Measurements from ENCODE around the gene C14orf180. TPM values are rescaled to one million over a fixed set of nuclear protein-coding genes. Genes with fewer than 3 reads are reported as not detected.

The C14orf180 gene
- total and polyA plus RNA-seq, 2 donors from 2014 or later = 2.1 to 3.1 TPM

DNA sequence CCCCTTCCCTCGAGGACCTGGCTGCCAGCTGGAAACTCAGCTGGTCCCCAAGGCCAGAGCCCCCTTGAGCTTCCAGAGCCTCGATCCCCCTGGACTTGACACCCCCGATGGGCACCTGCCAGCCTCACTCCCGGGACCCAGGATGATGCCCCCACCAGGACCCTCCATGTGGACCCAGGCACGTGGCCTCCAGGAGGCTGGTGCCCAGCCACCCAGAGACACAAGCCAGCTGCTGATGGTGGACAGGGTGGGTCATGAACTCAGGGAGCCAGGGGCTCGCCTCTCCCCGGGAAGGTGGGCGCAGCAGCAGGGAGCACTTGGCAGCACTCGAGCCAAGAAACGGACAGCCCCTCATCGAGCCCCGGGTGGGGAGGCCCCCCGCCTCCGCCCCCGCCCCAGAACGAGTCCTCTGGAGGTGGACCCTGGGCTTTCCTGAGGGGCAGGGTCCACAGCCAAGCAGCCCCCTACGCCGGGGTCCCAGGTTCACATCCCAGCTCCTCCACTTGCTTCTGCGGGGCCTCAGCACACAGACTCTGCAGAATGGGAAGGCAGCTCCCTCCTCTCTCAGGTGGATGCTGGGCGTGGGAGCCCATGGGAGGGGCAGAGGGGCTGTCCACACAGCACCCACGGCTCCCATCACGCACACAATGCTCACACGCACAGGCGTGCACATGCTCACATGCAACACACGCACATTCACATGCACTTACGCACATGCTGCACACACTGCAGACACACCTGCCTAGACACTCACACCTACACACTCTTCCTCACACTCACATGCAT, 12.1 kb downstream of the C14orf180 start:
- no peak for FAIRE-seq
- Histone ChIP-seq H3K4me3 (ENCODE audit: low read length in 3 of 3) (no peak overlapping the region), H3K9me3 (ENCODE audit: control insufficient read depth in 2 of 3, insufficient read depth in 1 of 3, low read length in 3 of 3) (no peaks in the 10 kb centered on the region), H3K4me1 (ENCODE audit: control insufficient read depth in 2 of 3, insufficient read depth in 2 of 3, low read depth in 1 of 3, low read length in 3 of 3) (peaks cover 0 to 2% (median 0%) of the 10 kb centered on the region in 3 donors), H3K36me3 (ENCODE audit: control insufficient read depth in 2 of 3, insufficient read depth in 3 of 3, low read length in 3 of 3) (no peaks in the 10 kb centered on the region), H3K27ac (ENCODE audit: low read depth in 2 of 2, low read length in 2 of 2) (no peak overlapping the region), H3K9ac (ENCODE audit: low read length in 3 of 3) (no peak overlapping the region), H3K27me3 (ENCODE audit: control insufficient read depth, insufficient read depth, low read length) (no peaks in the 10 kb centered on the region)
- peak in 2 of 5 donors; percentile 32 to 62 for DNase-seq
- TF ChIP-seq, protein P1, sequence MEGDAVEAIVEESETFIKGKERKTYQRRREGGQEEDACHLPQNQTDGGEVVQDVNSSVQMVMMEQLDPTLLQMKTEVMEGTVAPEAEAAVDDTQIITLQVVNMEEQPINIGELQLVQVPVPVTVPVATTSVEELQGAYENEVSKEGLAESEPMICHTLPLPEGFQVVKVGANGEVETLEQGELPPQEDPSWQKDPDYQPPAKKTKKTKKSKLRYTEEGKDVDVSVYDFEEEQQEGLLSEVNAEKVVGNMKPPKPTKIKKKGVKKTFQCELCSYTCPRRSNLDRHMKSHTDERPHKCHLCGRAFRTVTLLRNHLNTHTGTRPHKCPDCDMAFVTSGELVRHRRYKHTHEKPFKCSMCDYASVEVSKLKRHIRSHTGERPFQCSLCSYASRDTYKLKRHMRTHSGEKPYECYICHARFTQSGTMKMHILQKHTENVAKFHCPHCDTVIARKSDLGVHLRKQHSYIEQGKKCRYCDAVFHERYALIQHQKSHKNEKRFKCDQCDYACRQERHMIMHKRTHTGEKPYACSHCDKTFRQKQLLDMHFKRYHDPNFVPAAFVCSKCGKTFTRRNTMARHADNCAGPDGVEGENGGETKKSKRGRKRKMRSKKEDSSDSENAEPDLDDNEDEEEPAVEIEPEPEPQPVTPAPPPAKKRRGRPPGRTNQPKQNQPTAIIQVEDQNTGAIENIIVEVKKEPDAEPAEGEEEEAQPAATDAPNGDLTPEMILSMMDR (IDR thresholded peaks at IDR 0.05; ENCODE audit: borderline replicate concordance, extremely low read depth, insufficient read depth) = no peak
- intact Hi-C loops (cut with DNase I) = no loop called here

DNA sequence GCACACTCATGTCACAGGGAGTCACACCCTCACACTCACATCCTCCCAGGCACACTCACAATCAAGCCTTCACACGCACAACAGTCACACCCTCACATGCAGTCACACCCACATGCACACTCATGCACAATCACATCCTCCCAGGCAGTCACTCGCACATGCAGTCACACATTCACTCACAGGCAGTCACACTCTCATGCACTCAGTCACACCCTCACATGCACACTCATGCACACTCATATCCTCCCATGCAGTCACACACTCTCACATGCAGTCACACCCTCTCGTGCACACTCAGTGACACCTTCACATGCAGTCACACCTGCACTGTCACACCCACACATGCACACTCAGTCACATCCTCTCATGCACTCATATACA, 12.7 kb downstream of the C14orf180 start:
- DNase-seq (peak in 2 of 5 donors; percentile 18 to 23), FAIRE-seq (no peak)
- intact Hi-C loops (cut with DNase I) = no loop called here

DNA sequence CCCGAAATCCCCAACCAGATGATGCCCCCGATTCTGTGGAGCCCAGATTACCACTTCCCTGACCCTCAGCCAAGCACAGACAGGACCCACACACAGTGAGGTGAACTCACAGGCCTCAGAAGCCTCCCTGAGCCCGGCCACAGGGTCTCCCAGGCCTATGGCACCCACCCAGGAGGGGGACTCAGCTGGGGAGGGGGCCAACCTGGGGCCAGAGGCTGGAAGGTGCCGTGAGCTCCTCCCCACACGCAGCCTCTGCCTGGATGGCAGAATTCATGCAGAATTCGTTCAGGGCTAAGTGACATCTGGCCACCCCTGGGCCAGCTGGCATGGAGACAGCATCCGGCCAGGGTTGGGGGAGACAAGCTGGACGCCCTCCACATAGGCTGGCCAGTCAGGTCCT, 13.2 kb downstream of the C14orf180 start:
- no peaks in the 10 kb centered on the region for H3K4me1 ChIP-seq (ENCODE audit: control insufficient read depth in 2 of 3, insufficient read depth in 2 of 3, low read depth in 1 of 3, low read length in 3 of 3)
- no peak overlapping the region for H3K4me3 ChIP-seq (ENCODE audit: low read length in 3 of 3)
- H3K36me3 ChIP-seq (ENCODE audit: control insufficient read depth in 2 of 3, insufficient read depth in 3 of 3, low read length in 3 of 3) = no peaks in the 10 kb centered on the region
- H3K27me3 ChIP-seq (ENCODE audit: control insufficient read depth, insufficient read depth, low read length) = no peaks in the 10 kb centered on the region
- TF ChIP-seq, protein P1 (IDR thresholded peaks at IDR 0.05; ENCODE audit: borderline replicate concordance, extremely low read depth, insufficient read depth) = no peak
- FAIRE-seq (no peak), DNase-seq (peak in 1 of 5 donors; percentile 23)
- intact Hi-C loops (cut with DNase I) = no loop called here
- no peak overlapping the region for H3K9ac ChIP-seq (ENCODE audit: low read length in 3 of 3)
- no peak overlapping the region for H3K27ac ChIP-seq (ENCODE audit: low read depth in 2 of 2, low read length in 2 of 2)
- no peaks in the 10 kb centered on the region for H3K9me3 ChIP-seq (ENCODE audit: control insufficient read depth in 2 of 3, insufficient read depth in 1 of 3, low read length in 3 of 3)

More for the DNA sequence above, 12.7 kb downstream of the C14orf180 start:
- TF ChIP-seq, protein P1 (IDR thresholded peaks at IDR 0.05; ENCODE audit: borderline replicate concordance, extremely low read depth, insufficient read depth) = no peak
- no peak overlapping the region for H3K27ac ChIP-seq (ENCODE audit: low read depth in 2 of 2, low read length in 2 of 2)
- H3K27me3 ChIP-seq (ENCODE audit: control insufficient read depth, insufficient read depth, low read length) = no peaks in the 10 kb centered on the region
- H3K4me1 ChIP-seq (ENCODE audit: control insufficient read depth in 2 of 3, insufficient read depth in 2 of 3, low read depth in 1 of 3, low read length in 3 of 3) = peaks cover 0 to 1% (median 0%) of the 10 kb centered on the region in 3 donors
- H3K9me3 ChIP-seq (ENCODE audit: control insufficient read depth in 2 of 3, insufficient read depth in 1 of 3, low read length in 3 of 3) = no peaks in the 10 kb centered on the region
- H3K36me3 ChIP-seq (ENCODE audit: control insufficient read depth in 2 of 3, insufficient read depth in 3 of 3, low read length in 3 of 3) = no peaks in the 10 kb centered on the region
- no peak overlapping the region for H3K9ac ChIP-seq (ENCODE audit: low read length in 3 of 3)
- no peak overlapping the region for H3K4me3 ChIP-seq (ENCODE audit: low read length in 3 of 3)
